ENCODE data around the gene RBCK1.

Gene RBCK1

GRCh38 chr20:420166-420620, 12.1 kb downstream of the RBCK1 start:
- no peak for DNase-seq

- DNase-seq = peak; percentile 42
Observed at GRCh38 chr20:420721-421574, 12.8 kb downstream of the RBCK1 start.

- DNase-seq = no peak
Observed at GRCh38 chr20:421685-422250, 13.7 kb downstream of the RBCK1 start.

- DNase-seq = peak; percentile 63
Observed at GRCh38 chr20:426566-426965, 18.5 kb downstream of the RBCK1 start.

GRCh38 chr20:427401-427800, 19.3 kb downstream of the RBCK1 start:
- DNase-seq = no peak

- no peak for DNase-seq
Observed at GRCh38 chr20:427849-428657, 20.0 kb downstream of the RBCK1 start.

GRCh38 chr20:428658-429200, 20.6 kb downstream of the RBCK1 start:
- DNase-seq = no peak

GRCh38 chr20:430091-430999, 22.2 kb downstream of the RBCK1 start:
- DNase-seq = no peak

GRCh38 chr20:431012-431904, 23.2 kb downstream of the RBCK1 start:
- DNase-seq = peak; percentile 52

GRCh38 chr20:432208-432607, 24.1 kb downstream of the RBCK1 start:
- DNase-seq = no peak

- no peak for DNase-seq
Observed at GRCh38 chr20:432677-433299, 24.7 kb downstream of the RBCK1 start.

GRCh38 chr20:433300-433975, 25.3 kb downstream of the RBCK1 start:
- DNase-seq = peak; percentile 40

- no peak for DNase-seq
Observed at GRCh38 chr20:434221-434620, 26.1 kb downstream of the RBCK1 start.

- DNase-seq = no peak
Observed at GRCh38 chr20:434661-435419, 26.7 kb downstream of the RBCK1 start.

- DNase-seq = no peak
Observed at GRCh38 chr20:435558-435957, 27.5 kb downstream of the RBCK1 start.

GRCh38 chr20:436476-436875, 28.4 kb downstream of the RBCK1 start:
- no peak for DNase-seq

- no peak for DNase-seq
Observed at GRCh38 chr20:437787-438486, 29.8 kb downstream of the RBCK1 start.

Data from inflammatory macrophage treated with lipopolysaccharide for 4 hours (primary cell).